ENCODE data around the gene ZNF622.
A peak's percentile ranks its signal among the peaks of the same experiment; 100 is the strongest.

ZNF622 gene

GRCh38 chr5:16464664-16465543 lies 696 bp downstream of the ZNF622 start:
- TF ChIP-seq ZNF274 (IDR thresholded peaks at IDR 0.05; ENCODE audit: low read depth, low read length) (no peak), SUZ12 (IDR thresholded peaks at IDR 0.05; ENCODE audit: extremely low read depth, insufficient read depth, insufficient read length) (no peak), YY1 (IDR thresholded peaks at IDR 0.05; ENCODE audit: insufficient read depth, insufficient read length) (no peak)
- no peaks in the 10 kb centered on the region for H3K27me3 ChIP-seq (ENCODE audit: insufficient read depth, insufficient read length)
- peak overlapping the region; percentile 92 for H3K9ac ChIP-seq (ENCODE audit: insufficient read length, low read depth)
- peak overlapping the region; percentile 92 for H3K4me3 ChIP-seq (ENCODE audit: insufficient read length, low read depth)
- peaks cover 43% of the 10 kb centered on the region for H3K36me3 ChIP-seq (ENCODE audit: insufficient read depth, insufficient read length, low read length)
- H3K4me1 ChIP-seq (ENCODE audit: insufficient read depth, insufficient read length), result no peaks in the 10 kb centered on the region
- no peak for DNase-seq (ENCODE audit: low read depth, low spot score)
- no peaks in the 10 kb centered on the region for H3K9me3 ChIP-seq (ENCODE audit: insufficient read depth, low read length)

- Histone ChIP-seq H3K9me3 (ENCODE audit: insufficient read depth, low read length) (no peaks in the 10 kb centered on the region), H3K9ac (ENCODE audit: insufficient read length, low read depth) (peak overlapping the region; percentile 92), H3K4me1 (ENCODE audit: insufficient read depth, insufficient read length) (no peaks in the 10 kb centered on the region), H3K36me3 (ENCODE audit: insufficient read depth, insufficient read length, low read length) (peaks cover 45% of the 10 kb centered on the region), H3K4me3 (ENCODE audit: insufficient read length, low read depth) (peak overlapping the region; percentile 92), H3K27me3 (ENCODE audit: insufficient read depth, insufficient read length) (no peaks in the 10 kb centered on the region)
- DNase-seq (ENCODE audit: low read depth, low spot score), result no peak
- no peak for TF ChIP-seq YY1 (IDR thresholded peaks at IDR 0.05; ENCODE audit: insufficient read depth, insufficient read length)
These were observed 1.4 kb downstream of the ZNF622 start for GRCh38 chr5:16464231-16464630.

- Histone ChIP-seq H3K27me3 (ENCODE audit: insufficient read depth, insufficient read length) (no peaks in the 10 kb centered on the region), H3K9me3 (ENCODE audit: insufficient read depth, low read length) (no peaks in the 10 kb centered on the region), H3K4me1 (ENCODE audit: insufficient read depth, insufficient read length) (no peaks in the 10 kb centered on the region), H3K9ac (ENCODE audit: insufficient read length, low read depth) (no peak overlapping the region), H3K36me3 (ENCODE audit: insufficient read depth, insufficient read length, low read length) (peaks cover 61% of the 10 kb centered on the region), H3K4me3 (ENCODE audit: insufficient read length, low read depth) (no peak overlapping the region)
- TF ChIP-seq YY1 (IDR thresholded peaks at IDR 0.05; ENCODE audit: insufficient read depth, insufficient read length), result no peak
- TF ChIP-seq SUZ12 (IDR thresholded peaks at IDR 0.05; ENCODE audit: extremely low read depth, insufficient read depth, insufficient read length), result no peak
- no peak for TF ChIP-seq ZNF274 (IDR thresholded peaks at IDR 0.05; ENCODE audit: low read depth, low read length)
- no peak for DNase-seq (ENCODE audit: low read depth, low spot score)
These were observed 3.8 kb downstream of the ZNF622 start for GRCh38 chr5:16461782-16462181.

- Histone ChIP-seq H3K36me3 (ENCODE audit: insufficient read depth, insufficient read length, low read length) (peaks cover 66% of the 10 kb centered on the region), H3K4me1 (ENCODE audit: insufficient read depth, insufficient read length) (peaks cover 1% of the 10 kb centered on the region), H3K9ac (ENCODE audit: insufficient read length, low read depth) (no peak overlapping the region), H3K9me3 (ENCODE audit: insufficient read depth, low read length) (no peaks in the 10 kb centered on the region), H3K27me3 (ENCODE audit: insufficient read depth, insufficient read length) (no peaks in the 10 kb centered on the region), H3K4me3 (ENCODE audit: insufficient read length, low read depth) (no peak overlapping the region)
- DNase-seq (ENCODE audit: low read depth, low spot score), result no peak
- TF ChIP-seq SUZ12 (IDR thresholded peaks at IDR 0.05; ENCODE audit: extremely low read depth, insufficient read depth, insufficient read length), result no peak
- no peak for TF ChIP-seq YY1 (IDR thresholded peaks at IDR 0.05; ENCODE audit: insufficient read depth, insufficient read length)
- no peak for TF ChIP-seq ZNF274 (IDR thresholded peaks at IDR 0.05; ENCODE audit: low read depth, low read length)
These were observed 4.6 kb downstream of the ZNF622 start for GRCh38 chr5:16461026-16461425.

- H3K36me3 ChIP-seq (ENCODE audit: insufficient read depth, insufficient read length, low read length), result peaks cover 75% of the 10 kb centered on the region
- no peaks in the 10 kb centered on the region for H3K9me3 ChIP-seq (ENCODE audit: insufficient read depth, low read length)
- no peak overlapping the region for H3K9ac ChIP-seq (ENCODE audit: insufficient read length, low read depth)
- no peak for DNase-seq (ENCODE audit: low read depth, low spot score)
- H3K4me1 ChIP-seq (ENCODE audit: insufficient read depth, insufficient read length), result peaks cover 2% of the 10 kb centered on the region
- no peaks in the 10 kb centered on the region for H3K27me3 ChIP-seq (ENCODE audit: insufficient read depth, insufficient read length)
- TF ChIP-seq SUZ12 (IDR thresholded peaks at IDR 0.05; ENCODE audit: extremely low read depth, insufficient read depth, insufficient read length) (no peak), YY1 (IDR thresholded peaks at IDR 0.05; ENCODE audit: insufficient read depth, insufficient read length) (no peak), ZNF274 (IDR thresholded peaks at IDR 0.05; ENCODE audit: low read depth, low read length) (no peak)
- H3K4me3 ChIP-seq (ENCODE audit: insufficient read length, low read depth), result no peak overlapping the region
These were observed 6.1 kb downstream of the ZNF622 start for GRCh38 chr5:16459451-16459850.

- no peak overlapping the region for H3K4me3 ChIP-seq (ENCODE audit: insufficient read length, low read depth)
- no peak overlapping the region for H3K9ac ChIP-seq (ENCODE audit: insufficient read length, low read depth)
- H3K9me3 ChIP-seq (ENCODE audit: insufficient read depth, low read length), result no peaks in the 10 kb centered on the region
- no peaks in the 10 kb centered on the region for H3K27me3 ChIP-seq (ENCODE audit: insufficient read depth, insufficient read length)
- H3K36me3 ChIP-seq (ENCODE audit: insufficient read depth, insufficient read length, low read length), result peaks cover 65% of the 10 kb centered on the region
- peaks cover 2% of the 10 kb centered on the region for H3K4me1 ChIP-seq (ENCODE audit: insufficient read depth, insufficient read length)
- TF ChIP-seq YY1 (IDR thresholded peaks at IDR 0.05; ENCODE audit: insufficient read depth, insufficient read length) (no peak), ZNF274 (IDR thresholded peaks at IDR 0.05; ENCODE audit: low read depth, low read length) (no peak), SUZ12 (IDR thresholded peaks at IDR 0.05; ENCODE audit: extremely low read depth, insufficient read depth, insufficient read length) (no peak)
- no peak for DNase-seq (ENCODE audit: low read depth, low spot score)
These were observed 7.7 kb downstream of the ZNF622 start for GRCh38 chr5:16457853-16458252.

- H3K27me3 ChIP-seq (ENCODE audit: insufficient read depth, insufficient read length), result no peaks in the 10 kb centered on the region
- no peak for TF ChIP-seq SUZ12 (IDR thresholded peaks at IDR 0.05; ENCODE audit: extremely low read depth, insufficient read depth, insufficient read length)
- TF ChIP-seq YY1 (IDR thresholded peaks at IDR 0.05; ENCODE audit: insufficient read depth, insufficient read length), result no peak
- TF ChIP-seq ZNF274 (IDR thresholded peaks at IDR 0.05; ENCODE audit: low read depth, low read length), result no peak
- H3K4me1 ChIP-seq (ENCODE audit: insufficient read depth, insufficient read length), result peaks cover 2% of the 10 kb centered on the region
- H3K4me3 ChIP-seq (ENCODE audit: insufficient read length, low read depth), result no peak overlapping the region
- peaks cover 65% of the 10 kb centered on the region for H3K36me3 ChIP-seq (ENCODE audit: insufficient read depth, insufficient read length, low read length)
- no peak overlapping the region for H3K9ac ChIP-seq (ENCODE audit: insufficient read length, low read depth)
- no peak for DNase-seq (ENCODE audit: low read depth, low spot score)
- H3K9me3 ChIP-seq (ENCODE audit: insufficient read depth, low read length), result no peaks in the 10 kb centered on the region
These were observed 8.1 kb downstream of the ZNF622 start for GRCh38 chr5:16457451-16457850.

Data from NT2/D1 (cell line).